Mammary epithelial cell (primary cell): Measurements from ENCODE around the gene TWSG1.

ENCODE experiments used
- EZH2 ChIP-seq: IDR thresholded peaks from 2 replicates; pipeline ENCODE4 v1.6.1; 2012; ENCODE audit warnings: low read length, inconsistent platforms, borderline replicate concordance
- TF ChIP-seq, protein P1 (sequence below), 2 donors: IDR thresholded peaks in 1 of 2; conservative IDR thresholded peaks in 1 of 2; 2 replicates each; pipeline ENCODE4 v1.5.1; 2011 to 2012; ENCODE audit warnings: inconsistent platforms in 2 of 2, low read length in 2 of 2, mild to moderate bottlenecking in 2 of 2, control low read depth in 1 of 2, low read depth in 1 of 2; ENCODE audit not compliant: insufficient read depth in 1 of 2; ENCODE audit errors: extremely low read depth in 1 of 2

DNA sequence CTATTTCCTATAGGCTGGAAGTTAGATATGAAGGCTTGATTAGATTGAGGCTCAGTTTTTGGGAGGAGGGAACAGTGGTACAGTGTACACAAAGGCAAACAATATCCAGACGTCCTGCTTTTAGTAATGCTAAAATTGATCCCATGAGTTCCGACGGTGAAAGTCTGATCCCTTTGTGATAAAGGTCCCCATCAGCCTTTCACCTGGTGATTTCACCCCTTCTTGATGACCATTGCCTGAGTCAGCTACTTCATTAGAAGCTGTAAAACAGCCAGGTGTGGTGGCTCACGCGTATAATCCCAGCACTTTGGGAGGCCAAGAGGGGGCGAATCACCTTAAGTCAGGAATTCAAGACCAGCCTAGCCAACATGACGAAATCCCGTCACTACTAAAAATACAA is 29.7 kb downstream of the TWSG1 start:
- TF ChIP-seq, protein P1, sequence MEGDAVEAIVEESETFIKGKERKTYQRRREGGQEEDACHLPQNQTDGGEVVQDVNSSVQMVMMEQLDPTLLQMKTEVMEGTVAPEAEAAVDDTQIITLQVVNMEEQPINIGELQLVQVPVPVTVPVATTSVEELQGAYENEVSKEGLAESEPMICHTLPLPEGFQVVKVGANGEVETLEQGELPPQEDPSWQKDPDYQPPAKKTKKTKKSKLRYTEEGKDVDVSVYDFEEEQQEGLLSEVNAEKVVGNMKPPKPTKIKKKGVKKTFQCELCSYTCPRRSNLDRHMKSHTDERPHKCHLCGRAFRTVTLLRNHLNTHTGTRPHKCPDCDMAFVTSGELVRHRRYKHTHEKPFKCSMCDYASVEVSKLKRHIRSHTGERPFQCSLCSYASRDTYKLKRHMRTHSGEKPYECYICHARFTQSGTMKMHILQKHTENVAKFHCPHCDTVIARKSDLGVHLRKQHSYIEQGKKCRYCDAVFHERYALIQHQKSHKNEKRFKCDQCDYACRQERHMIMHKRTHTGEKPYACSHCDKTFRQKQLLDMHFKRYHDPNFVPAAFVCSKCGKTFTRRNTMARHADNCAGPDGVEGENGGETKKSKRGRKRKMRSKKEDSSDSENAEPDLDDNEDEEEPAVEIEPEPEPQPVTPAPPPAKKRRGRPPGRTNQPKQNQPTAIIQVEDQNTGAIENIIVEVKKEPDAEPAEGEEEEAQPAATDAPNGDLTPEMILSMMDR (conservative IDR thresholded peaks at IDR 0.05 in 1 of 2, IDR thresholded peaks at IDR 0.05 in 1 of 2; ENCODE audit: extremely low read depth in 1 of 2, insufficient read depth in 1 of 2, low read depth in 1 of 2, low read length in 2 of 2) = no peak
- no peak for TF ChIP-seq EZH2
